HFFc6 (cell line): Measurements from ENCODE around the gene SLC25A40. TPM values are rescaled to one million over a fixed set of nuclear protein-coding genes. Genes with fewer than 3 reads are reported as not detected.
A peak's percentile ranks its signal among the peaks of the same experiment; 100 is the strongest.
"Not testable (repeated sequence)": the region's sequence is repeated elsewhere in the genome, so short reads cannot be mapped to it uniquely, and the experiment has no call there.

Source experiments
- DNase-seq: peaks from one replicate; pipeline ENCODE4 v3.0.0-alpha.2; 2018
- H3K27ac Mint-ChIP-seq: 2 replicates; pipeline ENCODE4 v1.8.0; 2020; ENCODE audit warnings: mild to moderate bottlenecking, mixed read lengths
- H3K27me3 Mint-ChIP-seq: 2 replicates; pipeline ENCODE4 v1.8.0; 2021; ENCODE audit warnings: mild to moderate bottlenecking, moderate library complexity, mixed read lengths; ENCODE audit not compliant: insufficient read depth
- H3K36me3 Mint-ChIP-seq: 2 replicates; pipeline ENCODE4 v1.8.0; 2021; ENCODE audit warnings: low read depth, mixed read lengths
- H3K4me1 Mint-ChIP-seq: 2 replicates; pipeline ENCODE4 v1.8.0; 2020; ENCODE audit warnings: low read depth, mixed read lengths
- H3K4me3 Mint-ChIP-seq: 2 replicates; pipeline ENCODE4 v1.8.0; 2020; ENCODE audit warnings: mild to moderate bottlenecking, moderate library complexity, mixed read lengths
- H3K9me3 Mint-ChIP-seq: 2 replicates; pipeline ENCODE4 v1.8.0; 2020; ENCODE audit warnings: mild to moderate bottlenecking, mixed read lengths
- CTCF ChIP-seq: fragments of 200-600 bp; sonication (generic); IDR thresholded peaks from 2 replicates; pipeline ENCODE4 v1.5.0; 2021; ENCODE audit warnings: antibody characterized with exemption, mild to moderate bottlenecking
- total RNA-seq, 6 experiments: library from RNA; stranded (reverse); fragmentation: NEBNext Ultra II Directional; extraction: Animal tissue kit (Norgen Biotek cat#: 25700); gene quantifications; 2 replicates in 1 of 6; 3 replicates in 5 of 6; pipeline ENCODE4 v1.2.3, GENCODE V29; 2021

Gene SLC25A40
- total RNA-seq, 6 experiments from 2014 or later, result 13.1 to 19.0 (median 15.7) TPM

DNA sequence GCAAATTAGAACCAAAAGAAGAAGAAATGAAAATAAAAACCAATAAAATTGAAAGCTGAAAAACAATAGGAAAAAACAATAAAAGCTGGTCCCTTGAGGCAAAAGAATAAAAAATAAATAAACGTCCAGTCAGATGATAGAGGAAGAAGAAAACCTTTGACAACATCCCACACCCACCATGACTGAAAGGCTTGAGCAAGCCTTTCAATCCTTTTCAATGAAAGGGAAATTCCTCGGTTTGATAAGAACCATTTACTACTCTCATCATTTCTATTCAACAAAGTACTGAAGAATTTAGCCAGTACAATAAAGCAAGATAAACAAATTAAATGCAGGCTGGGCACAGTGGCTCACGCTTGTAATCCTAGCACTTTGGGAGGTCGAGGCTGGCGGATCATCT lies 3.8 kb downstream of the SLC25A40 start:
- Mint-ChIP-seq H3K4me1 (peaks cover 21% of the 10 kb centered on the region), H3K36me3 (peaks cover 44% of the 10 kb centered on the region), H3K27ac (no peak overlapping the region), H3K27me3 (no peaks in the 10 kb centered on the region; the same call in 1 of the 2 replicates), H3K9me3 (peaks cover 15% of the 10 kb centered on the region; the same call in 1 of the 2 replicates), H3K4me3 (no peak overlapping the region)
- DNase-seq, result no peak
- no peak for TF ChIP-seq CTCF

DNA sequence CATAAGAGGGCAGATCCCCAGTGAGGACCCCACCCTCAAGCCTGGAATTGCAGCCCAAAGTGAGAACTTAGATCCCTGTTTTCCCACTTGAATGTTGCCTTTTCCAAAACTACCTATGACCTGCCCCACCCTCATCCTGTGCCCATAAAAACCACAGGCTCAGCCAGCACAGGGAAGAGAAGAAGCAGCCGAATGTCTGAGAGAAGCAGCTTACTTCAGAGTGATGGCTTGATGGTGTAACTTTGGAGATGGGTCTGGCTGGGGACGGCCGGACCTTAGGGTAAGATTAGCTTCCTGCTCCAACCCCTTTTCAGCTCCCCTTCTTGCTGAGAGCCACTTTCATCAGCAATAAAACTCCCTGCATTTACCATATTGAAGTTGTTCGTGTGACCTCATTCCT lies 5.7 kb downstream of the SLC25A40 start:
- Mint-ChIP-seq H3K27me3 (no peaks in the 10 kb centered on the region; the same call in 1 of the 2 replicates), H3K4me3 (no peak overlapping the region), H3K27ac (no peak overlapping the region), H3K4me1 (peaks cover 20% of the 10 kb centered on the region), H3K36me3 (peaks cover 62% of the 10 kb centered on the region), H3K9me3 (peaks cover 25% of the 10 kb centered on the region; the same call in 1 of the 2 replicates)
- no peak for DNase-seq
- TF ChIP-seq CTCF, result no peak

DNA sequence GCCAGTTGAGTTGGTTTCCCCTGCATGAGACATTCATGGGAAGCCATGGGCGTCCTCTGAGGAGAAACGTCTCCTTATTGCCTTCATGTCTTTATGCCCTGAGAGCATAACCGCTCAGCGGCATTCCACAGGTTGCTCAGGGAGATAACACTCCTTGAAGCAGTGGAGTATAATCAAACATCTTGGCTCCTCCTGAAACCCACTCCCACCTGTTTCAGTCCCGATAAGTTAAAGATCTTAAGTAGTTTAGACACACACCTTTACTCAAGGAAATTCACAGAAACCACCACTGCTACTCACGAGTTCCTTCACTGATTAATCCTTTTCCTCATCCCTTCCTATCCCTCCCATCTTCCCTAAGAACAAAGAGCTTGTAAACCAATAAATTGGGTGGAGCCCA lies 9.6 kb downstream of the SLC25A40 start:
- H3K4me3 Mint-ChIP-seq, H3K4me1 Mint-ChIP-seq, H3K27ac Mint-ChIP-seq, DNase-seq, H3K27me3 Mint-ChIP-seq: not testable (repeated sequence)
- peaks cover 19% of the 10 kb centered on the region; the same call in 1 of the 2 replicates for H3K9me3 Mint-ChIP-seq
- H3K36me3 Mint-ChIP-seq, result peaks cover 54% of the 10 kb centered on the region

DNA sequence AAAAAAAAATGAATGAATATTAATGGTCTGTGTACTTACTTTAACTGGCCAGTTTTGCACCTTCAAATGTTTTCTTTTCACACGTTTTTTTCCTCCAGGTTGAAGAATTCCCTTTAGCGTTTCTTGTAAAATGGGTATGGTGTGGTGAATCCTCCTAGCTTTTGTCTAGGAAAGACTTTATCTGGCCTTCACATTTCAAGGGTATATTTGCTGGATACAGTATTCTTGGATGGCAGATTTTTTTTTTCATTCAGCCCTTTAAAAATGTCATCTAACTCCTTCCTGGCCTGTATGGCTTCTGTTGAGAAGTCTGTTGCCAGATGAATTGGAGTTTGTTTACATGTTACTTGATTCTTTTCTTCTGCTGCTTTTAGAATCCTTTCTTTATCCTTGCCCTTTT lies 10.1 kb downstream of the SLC25A40 start:
- H3K9me3 Mint-ChIP-seq, result peaks cover 17% of the 10 kb centered on the region; the same call in 1 of the 2 replicates
- H3K36me3 Mint-ChIP-seq, result peaks cover 50% of the 10 kb centered on the region
- DNase-seq, result no peak
- H3K4me1 Mint-ChIP-seq, result no peaks in the 10 kb centered on the region
- H3K27me3 Mint-ChIP-seq, result no peaks in the 10 kb centered on the region
- H3K4me3 Mint-ChIP-seq, result no peak overlapping the region
- H3K27ac Mint-ChIP-seq, result no peak overlapping the region
- no peak for TF ChIP-seq CTCF

DNA sequence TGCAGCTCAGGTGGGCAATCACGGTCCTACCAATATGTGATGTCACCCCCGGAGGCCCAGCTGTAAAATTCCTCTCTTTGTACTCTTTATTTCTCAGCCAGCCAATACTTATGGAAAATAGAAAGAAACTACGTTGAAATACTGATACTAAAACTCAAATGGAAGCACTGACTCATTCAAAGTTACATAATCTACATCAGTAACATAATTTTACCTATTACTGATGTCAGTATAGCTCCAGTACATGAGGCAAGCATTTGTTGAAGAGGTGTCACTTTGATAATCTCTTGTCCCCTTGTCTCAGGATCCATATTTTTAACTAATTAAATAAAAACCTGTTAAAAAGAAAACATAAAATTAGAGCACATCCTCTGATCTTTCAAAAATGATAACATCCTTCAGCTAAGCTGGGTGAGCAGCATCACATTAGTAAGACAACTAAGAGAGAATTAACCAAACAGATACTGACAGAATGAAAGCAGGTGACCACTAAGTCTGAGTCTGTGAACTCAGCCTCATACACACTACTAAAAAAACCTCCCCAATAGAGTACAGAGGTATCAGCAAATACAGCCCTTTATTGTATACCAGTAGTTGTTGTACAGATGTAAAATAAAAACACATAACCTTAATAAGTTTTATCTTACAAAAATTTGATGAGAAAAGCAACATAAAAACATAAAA lies 17.6 kb downstream of the SLC25A40 start:
- no peak for DNase-seq
- H3K27ac Mint-ChIP-seq, result no peak overlapping the region
- no peak for TF ChIP-seq CTCF
- H3K4me1 Mint-ChIP-seq, result no peaks in the 10 kb centered on the region
- H3K9me3 Mint-ChIP-seq, result no peaks in the 10 kb centered on the region
- H3K36me3 Mint-ChIP-seq, result peaks cover 24% of the 10 kb centered on the region
- no peaks in the 10 kb centered on the region for H3K27me3 Mint-ChIP-seq
- H3K4me3 Mint-ChIP-seq, result no peak overlapping the region

DNA sequence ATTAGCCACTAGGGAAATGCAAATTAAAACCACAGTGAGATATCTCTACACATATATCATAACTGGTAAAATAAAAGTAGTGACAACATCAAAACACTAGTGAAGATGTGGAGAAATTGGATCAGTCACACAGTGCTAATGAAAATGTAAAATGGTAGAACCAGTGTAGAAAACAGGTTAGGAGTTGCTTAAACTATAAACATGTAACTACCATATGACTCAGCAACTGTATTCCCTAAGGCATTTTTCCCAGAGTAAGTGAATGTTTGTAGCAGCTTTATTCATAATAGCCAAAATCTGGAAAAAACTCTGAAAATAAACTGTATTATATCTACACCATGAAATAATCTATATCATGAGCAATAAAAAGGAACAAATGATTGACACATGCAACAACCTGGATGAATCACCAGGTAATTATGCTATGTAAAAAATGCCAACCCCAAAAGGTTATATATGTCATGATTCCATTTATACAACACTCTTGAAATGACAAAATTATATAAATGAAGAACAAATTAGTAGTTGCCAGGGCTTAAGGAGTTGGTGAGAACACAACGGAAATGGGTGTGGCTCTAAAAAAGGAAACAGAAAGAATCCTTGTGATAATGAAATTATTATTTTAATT lies 22.8 kb downstream of the SLC25A40 start:
- Mint-ChIP-seq H3K4me3 (no peak overlapping the region), H3K27ac (no peak overlapping the region), H3K36me3 (peaks cover 41% of the 10 kb centered on the region), H3K4me1 (peaks cover 19% of the 10 kb centered on the region), H3K27me3 (no peaks in the 10 kb centered on the region), H3K9me3 (peaks cover 3% of the 10 kb centered on the region; the same call in 1 of the 2 replicates)
- DNase-seq, result peak; percentile 35
- TF ChIP-seq CTCF, result no peak
